GM21786 (cell line): ENCODE data around the gene LCN6.
A peak's percentile ranks its signal among the peaks of the same experiment; 100 is the strongest.

Experiments
- ATAC-seq: cut with Tn5 transposase; IDR thresholded peaks from one replicate; pipeline ENCODE4 v1.9.1; 2021; ENCODE audit not compliant: unreplicated experiment

The LCN6 gene

GRCh38 chr9:136745389-136746154, 2.8 kb downstream of the LCN6 start:
- no peak for ATAC-seq

GRCh38 chr9:136744773-136745172, 3.6 kb downstream of the LCN6 start:
- ATAC-seq, result no peak

- ATAC-seq, result no peak
Observed at GRCh38 chr9:136743639-136744211, 4.6 kb downstream of the LCN6 start.

GRCh38 chr9:136742591-136743391, 5.5 kb downstream of the LCN6 start, which contains the start of gene LCN10:
TSS of gene LCN10 (minus strand) at chr9:136742940. CDS start at chr9:136742903, 37 bp downstream.
- no peak for ATAC-seq

- no peak for ATAC-seq
Observed at GRCh38 chr9:136741883-136742571, 6.3 kb downstream of the LCN6 start.

- ATAC-seq, result no peak
Observed at GRCh38 chr9:136740971-136741882, 7.1 kb downstream of the LCN6 start.

GRCh38 chr9:136740491-136740890, 7.8 kb downstream of the LCN6 start:
- no peak for ATAC-seq

GRCh38 chr9:136740069-136740468, 8.3 kb downstream of the LCN6 start:
- ATAC-seq, result no peak

- no peak for ATAC-seq
Observed at GRCh38 chr9:136739509-136739908, 8.8 kb downstream of the LCN6 start.

- no peak for ATAC-seq
Observed at GRCh38 chr9:136738960-136739359, 9.4 kb downstream of the LCN6 start.

GRCh38 chr9:136735812-136736480, 12.4 kb downstream of the LCN6 start:
- no peak for ATAC-seq

GRCh38 chr9:136734837-136735496, 13.4 kb downstream of the LCN6 start:
- no peak for ATAC-seq

- no peak for ATAC-seq
Observed at GRCh38 chr9:136733611-136734010, 14.7 kb downstream of the LCN6 start.

- ATAC-seq, result no peak
Observed at GRCh38 chr9:136732444-136733178, 15.7 kb downstream of the LCN6 start.

GRCh38 chr9:136729926-136730325, 18.4 kb downstream of the LCN6 start:
- no peak for ATAC-seq

GRCh38 chr9:136729144-136729543, 19.2 kb downstream of the LCN6 start:
- ATAC-seq, result no peak

- peak; percentile 12 for ATAC-seq
Observed at GRCh38 chr9:136728548-136729123, 19.7 kb downstream of the LCN6 start.

GRCh38 chr9:136728080-136728547, 20.2 kb downstream of the LCN6 start:
- ATAC-seq, result peak; percentile 69
